AG10803 (cell line): ENCODE measurements around the gene HJURP.

Experiments
- DNase-seq: peaks from one replicate; pipeline ENCODE4 v3.0.0; 2010; ENCODE audit warnings: low read depth
- H3K4me3 ChIP-seq: 2 replicates; pipeline ENCODE4 v1.5.1; 2011; ENCODE audit warnings: mild to moderate bottlenecking, low read length, control low read depth
- TF ChIP-seq, protein P1 (sequence below): conservative IDR thresholded peaks from 2 replicates; pipeline ENCODE4 v1.5.1; 2011; ENCODE audit warnings: mild to moderate bottlenecking, low read length, control low read depth, inconsistent platforms

Gene HJURP

DNA sequence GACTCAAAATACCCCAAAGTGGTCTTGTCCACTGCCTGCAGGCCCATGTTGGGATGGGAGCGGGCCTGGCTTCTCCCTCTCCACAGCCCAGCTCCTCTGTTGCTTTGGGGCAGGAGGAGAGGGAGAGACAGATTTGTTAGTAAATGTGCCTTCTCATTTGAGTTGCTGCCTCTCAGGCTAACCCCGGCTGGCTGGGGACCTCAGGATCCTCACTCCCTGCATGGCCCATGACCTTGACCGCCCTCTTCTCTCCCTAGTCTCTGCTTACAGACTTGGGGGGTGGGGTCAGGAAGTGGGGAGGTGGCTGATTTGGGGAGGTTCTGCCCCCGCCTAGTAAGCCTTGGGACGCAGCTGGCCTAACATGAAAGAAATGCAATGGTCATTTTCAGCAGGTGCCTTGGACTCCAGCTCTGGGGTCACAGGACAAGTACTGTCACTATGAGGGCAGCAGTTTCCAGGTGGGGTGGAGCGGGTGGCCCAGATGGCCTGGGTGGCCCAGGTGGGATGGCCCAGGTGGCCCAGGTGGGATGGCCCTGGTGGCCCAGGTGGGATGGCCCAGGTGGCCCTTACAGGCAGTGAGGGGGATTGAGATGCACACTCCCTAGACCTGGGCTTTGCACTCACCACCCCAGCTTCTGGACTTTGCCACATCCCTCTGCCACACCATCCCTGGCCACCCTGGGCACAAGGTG is 24.1 kb downstream of the HJURP start:
- TF ChIP-seq, protein P1, sequence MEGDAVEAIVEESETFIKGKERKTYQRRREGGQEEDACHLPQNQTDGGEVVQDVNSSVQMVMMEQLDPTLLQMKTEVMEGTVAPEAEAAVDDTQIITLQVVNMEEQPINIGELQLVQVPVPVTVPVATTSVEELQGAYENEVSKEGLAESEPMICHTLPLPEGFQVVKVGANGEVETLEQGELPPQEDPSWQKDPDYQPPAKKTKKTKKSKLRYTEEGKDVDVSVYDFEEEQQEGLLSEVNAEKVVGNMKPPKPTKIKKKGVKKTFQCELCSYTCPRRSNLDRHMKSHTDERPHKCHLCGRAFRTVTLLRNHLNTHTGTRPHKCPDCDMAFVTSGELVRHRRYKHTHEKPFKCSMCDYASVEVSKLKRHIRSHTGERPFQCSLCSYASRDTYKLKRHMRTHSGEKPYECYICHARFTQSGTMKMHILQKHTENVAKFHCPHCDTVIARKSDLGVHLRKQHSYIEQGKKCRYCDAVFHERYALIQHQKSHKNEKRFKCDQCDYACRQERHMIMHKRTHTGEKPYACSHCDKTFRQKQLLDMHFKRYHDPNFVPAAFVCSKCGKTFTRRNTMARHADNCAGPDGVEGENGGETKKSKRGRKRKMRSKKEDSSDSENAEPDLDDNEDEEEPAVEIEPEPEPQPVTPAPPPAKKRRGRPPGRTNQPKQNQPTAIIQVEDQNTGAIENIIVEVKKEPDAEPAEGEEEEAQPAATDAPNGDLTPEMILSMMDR: no peak
- no peak overlapping the region for H3K4me3 ChIP-seq
- DNase-seq: no peak

DNA sequence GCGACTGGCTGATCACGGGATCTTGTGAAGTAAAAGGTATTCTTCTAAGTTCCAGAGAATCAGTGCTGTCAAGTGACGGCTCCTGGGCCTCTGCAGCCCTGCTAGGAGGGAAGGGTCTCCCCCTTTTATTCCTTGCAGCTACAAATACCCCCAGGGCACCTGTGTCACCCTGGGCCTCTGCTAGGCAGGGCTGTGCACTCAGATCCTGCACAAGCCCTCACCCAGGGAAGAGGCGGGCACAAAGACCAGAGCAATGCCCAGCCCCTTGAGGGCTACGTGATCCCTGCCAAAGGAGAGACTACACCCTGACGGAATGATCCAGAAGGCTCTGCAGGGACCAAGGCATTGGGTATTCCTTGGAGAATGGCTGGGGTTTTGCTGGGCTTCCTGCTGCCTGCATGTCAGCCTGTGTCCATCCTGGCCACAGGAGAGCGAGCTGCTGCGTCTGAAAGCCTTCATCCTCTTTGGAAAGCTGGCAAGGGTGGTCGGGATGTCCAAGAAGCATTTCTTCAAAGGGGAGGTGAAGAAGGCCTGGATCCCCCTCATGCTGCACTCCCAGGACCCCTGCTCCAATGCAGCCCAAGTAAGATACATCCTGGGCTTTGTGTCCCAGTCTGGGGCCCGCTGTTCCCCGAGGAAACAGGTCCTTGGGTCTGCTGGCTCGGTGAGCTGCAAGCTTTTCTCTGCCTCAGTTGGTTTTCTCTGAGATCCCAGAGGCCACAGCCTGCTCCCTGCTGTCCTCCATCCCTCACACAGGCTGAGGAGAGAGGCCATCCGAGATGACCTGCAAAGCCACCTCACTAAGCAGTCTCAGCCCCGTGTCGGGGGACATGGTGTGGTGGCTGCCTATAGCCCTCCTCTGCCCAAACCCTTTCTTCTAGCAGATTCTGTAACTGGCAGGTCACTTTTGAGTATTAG is 24.9 kb downstream of the HJURP start:
- TF ChIP-seq, protein P1: no peak
- DNase-seq: no peak
- no peak overlapping the region for H3K4me3 ChIP-seq

DNA sequence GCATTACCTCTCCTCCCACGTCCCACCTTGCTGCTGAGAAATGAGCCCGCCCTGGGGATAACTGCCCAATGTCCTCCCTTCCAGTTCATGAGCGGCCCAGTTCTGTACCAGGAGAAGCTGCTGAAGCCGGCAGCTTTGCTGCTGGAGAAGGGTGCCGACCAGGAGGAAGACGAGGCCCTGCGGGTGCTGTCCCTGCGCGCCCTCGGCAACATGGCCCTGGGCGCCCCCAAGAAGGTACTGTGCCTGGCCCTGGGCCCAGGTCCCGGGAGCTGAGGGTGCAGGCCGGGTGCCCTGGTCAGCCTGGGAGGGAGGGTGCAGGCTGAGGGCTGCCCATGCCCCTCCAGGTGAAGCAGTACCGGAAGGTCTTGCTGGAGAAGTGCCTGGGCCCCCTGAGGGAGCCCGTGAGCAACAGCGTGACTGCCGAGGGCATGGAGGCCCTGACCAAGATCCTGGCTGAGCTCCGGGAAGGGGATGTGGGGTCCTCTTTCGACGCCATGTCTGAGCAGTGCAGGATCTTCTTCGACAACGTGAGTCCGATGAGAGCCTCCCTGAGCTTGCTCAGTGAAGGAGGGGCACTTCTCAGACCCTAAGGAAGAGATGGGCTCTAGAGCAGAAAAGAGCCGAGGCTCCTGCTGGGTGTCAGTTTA is 25.7 kb downstream of the HJURP start:
- TF ChIP-seq, protein P1: no peak
- no peak overlapping the region for H3K4me3 ChIP-seq
- DNase-seq: no peak

DNA sequence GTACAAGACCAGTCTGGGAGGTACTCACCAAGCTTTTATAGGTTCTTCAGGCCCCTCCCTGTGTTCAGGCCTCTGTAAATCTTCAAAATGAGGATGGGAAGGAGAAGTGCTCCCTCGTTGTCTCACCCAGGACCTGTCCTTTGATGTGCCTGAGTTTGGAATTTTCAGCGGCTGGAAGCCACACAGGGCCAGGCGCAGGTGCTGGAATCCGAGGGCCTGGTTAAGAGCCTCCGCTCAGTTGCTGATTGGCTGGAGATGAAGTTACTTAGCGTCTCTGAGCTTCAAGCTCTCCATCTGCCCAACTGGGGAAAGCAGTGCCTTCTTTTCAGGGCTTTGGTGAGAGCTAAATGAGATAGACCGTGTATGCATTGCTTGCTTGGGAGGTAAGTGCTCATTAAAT is 30.0 kb downstream of the HJURP start:
- TF ChIP-seq, protein P1: no peak
- DNase-seq: no peak
- no peak overlapping the region for H3K4me3 ChIP-seq

DNA sequence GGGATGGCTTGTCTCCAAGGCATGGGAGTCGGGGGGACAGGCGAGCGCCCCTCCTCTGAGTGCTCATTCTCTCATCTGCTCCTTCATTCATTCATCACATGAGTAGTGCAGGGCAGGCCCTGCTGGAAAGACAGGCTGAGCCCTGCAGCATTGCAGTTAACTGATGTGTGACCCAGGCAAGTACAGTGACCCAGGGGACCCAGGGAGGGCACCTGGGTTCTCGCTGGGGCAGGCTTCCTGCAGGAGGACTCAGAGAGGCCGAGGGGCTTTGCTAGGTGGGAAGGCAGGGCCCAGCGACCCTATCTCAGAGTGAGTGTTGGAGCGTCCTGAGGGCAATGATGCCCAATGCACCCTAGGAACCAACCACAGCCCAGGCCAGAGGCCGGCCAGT is 30.6 kb downstream of the HJURP start:
- DNase-seq: no peak
- H3K4me3 ChIP-seq: no peak overlapping the region
- TF ChIP-seq, protein P1: no peak

DNA sequence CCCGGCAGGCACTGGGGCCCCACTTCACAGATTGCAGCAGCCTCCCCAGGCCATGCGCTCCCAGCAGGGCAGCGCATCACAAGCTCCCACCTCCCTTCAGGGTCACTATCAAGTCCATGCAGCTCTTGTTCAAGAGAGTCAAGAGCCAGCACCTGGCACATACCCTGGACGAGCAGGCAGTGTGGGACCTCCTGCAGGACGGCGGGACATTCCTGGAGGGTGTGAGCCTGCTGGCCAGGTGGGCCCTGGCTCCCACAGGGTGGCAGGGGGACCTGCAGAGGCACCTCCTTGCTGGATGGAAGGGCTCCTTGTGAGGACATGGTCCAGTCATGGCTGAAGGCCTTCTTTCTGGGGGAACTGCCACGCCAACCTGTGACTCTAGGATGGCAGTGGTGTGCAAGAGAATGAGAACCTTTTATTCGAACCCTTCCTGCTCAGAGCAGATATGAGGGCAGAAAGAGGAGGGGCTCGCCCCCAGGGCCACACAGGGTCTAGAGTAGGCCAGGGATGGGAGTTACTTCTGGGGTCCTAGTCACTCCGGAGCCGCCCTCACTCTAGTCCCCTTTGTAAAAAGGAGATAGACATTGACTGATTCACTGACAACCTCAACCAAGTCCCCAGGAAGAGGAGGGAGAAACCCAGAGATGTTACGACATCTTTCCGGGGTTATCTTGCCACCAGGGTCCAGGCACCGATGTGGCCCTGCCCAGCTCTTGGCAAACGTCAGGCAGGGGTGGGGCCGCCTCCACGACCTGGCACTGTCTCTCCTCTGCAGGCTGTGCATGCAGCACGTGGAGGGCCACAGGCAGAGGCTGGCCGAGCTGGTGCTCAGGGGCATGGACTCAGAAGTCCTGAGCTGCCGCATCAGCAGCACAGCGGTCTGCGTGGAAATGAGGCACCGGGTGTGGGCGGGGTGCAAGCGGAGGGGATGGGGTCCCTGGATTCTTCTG is 31.3 kb downstream of the HJURP start:
- TF ChIP-seq, protein P1: no peak
- no peak overlapping the region for H3K4me3 ChIP-seq
- no peak for DNase-seq
